T-helper 1 cell treated with Interleukin-12 subunit alpha and Interleukin-12 subunit beta and Interleukin-4 antibody, amounts not matched to agents 30 μg/mL and 1 μg/mL, for 36 hours (primary cell): Measurements from ENCODE around the gene PAQR6.
"Not testable (repeated sequence)": the region's sequence is repeated elsewhere in the genome, so short reads cannot be mapped to it uniquely, and the experiment has no call there.

Source experiments
- H3K27ac Mint-ChIP-seq: one replicate; pipeline ENCODE4 v1.8.0; 2021; ENCODE audit warnings: mild to moderate bottlenecking, mixed read lengths
- H3K27me3 Mint-ChIP-seq: one replicate; pipeline ENCODE4 v1.8.0; 2021; ENCODE audit warnings: low read depth, mixed read lengths
- H3K36me3 Mint-ChIP-seq: one replicate; pipeline ENCODE4 v1.8.0; 2021; ENCODE audit warnings: low read depth, mixed read lengths
- H3K4me1 Mint-ChIP-seq: one replicate; pipeline ENCODE4 v1.8.0; 2021; ENCODE audit warnings: low read depth, mixed read lengths
- H3K4me3 Mint-ChIP-seq: one replicate; pipeline ENCODE4 v1.8.0; 2021; ENCODE audit warnings: mild to moderate bottlenecking, moderate library complexity, mixed read lengths
- H3K9me3 Mint-ChIP-seq: one replicate; pipeline ENCODE4 v1.8.0; 2021; ENCODE audit warnings: mixed read lengths

PAQR6 gene

DNA sequence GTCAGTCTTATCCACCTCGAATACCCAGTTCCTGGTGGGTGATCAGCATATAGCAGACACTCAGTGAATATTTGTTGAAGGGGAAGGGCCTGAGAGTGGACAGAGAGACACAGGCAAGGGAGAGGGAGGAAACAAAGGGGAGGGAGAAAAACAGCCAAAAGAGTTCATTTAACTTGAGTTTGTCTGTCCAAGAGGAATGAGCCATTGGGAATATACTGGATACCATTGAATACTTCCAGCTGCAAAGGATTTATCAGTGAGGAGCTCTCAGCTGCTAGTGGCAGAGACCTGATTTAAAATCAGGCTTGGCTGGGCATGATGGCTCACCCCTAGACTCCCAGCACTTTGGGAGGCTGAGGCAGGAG lies 17.4 kb downstream of the PAQR6 start:
- peaks cover 23% of the 10 kb centered on the region for H3K36me3 Mint-ChIP-seq
- H3K27ac Mint-ChIP-seq: no peak overlapping the region
- no peaks in the 10 kb centered on the region for H3K9me3 Mint-ChIP-seq
- H3K4me3 Mint-ChIP-seq: no peak overlapping the region
- H3K27me3 Mint-ChIP-seq: no peaks in the 10 kb centered on the region
- H3K4me1 Mint-ChIP-seq: peaks cover 15% of the 10 kb centered on the region

DNA sequence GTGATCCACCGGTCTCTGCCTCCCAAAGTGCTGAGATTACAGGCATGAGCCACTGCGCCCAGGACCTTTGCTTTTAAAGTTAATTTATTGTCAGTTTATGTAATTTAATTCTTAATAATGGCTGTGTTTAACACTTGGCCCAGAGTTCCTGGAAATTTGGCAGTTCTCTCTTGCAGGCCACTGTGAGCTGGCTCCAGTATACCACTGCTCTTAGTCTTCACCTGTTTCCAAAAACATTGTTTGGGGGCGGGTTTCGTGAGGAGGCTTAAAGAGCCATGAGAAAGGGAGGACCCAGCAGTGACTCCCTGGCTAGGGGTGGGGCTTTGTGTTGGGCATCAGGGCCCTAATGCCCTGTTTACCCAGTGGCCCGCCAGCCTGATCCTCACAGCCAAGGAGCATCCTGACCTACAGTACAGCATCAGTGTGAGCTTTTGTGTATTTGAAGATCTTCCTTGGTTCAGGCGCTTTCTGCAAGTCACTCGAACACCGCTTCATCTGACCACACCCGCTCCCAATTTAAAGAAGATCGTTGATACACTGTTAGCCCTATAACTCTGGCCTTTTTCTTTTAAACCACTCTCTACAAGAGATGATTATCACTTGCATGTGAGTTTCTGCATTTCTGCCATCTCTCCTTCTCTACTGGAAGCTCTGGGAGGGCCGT lies 17.9 kb downstream of the PAQR6 start:
- Mint-ChIP-seq H3K4me3 (no peak overlapping the region), H3K36me3 (peaks cover 25% of the 10 kb centered on the region), H3K4me1 (peaks cover 17% of the 10 kb centered on the region), H3K27ac (no peak overlapping the region), H3K27me3 (no peaks in the 10 kb centered on the region), H3K9me3 (no peaks in the 10 kb centered on the region)

DNA sequence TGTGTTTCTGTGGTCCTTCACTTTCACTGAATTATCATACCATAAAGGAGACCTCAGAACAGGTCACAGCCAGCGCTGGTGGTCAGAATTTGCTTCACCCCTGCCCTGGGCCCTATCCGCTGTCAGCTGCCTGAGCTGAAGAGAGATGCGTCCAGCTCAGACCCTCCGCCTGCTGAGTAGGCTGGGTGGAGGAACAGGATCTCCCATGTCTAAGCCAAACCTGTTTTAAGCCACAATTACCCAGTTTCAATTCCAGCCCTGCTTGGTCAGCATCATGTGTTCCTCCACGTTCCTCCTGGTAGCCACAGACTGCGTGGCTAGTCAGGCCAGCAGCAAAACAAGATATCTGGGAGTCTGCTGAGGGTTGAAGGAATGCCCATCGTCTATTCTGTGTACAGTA lies 19.4 kb downstream of the PAQR6 start:
- Mint-ChIP-seq H3K27ac (no peak overlapping the region), H3K36me3 (peaks cover 23% of the 10 kb centered on the region), H3K4me1 (peaks cover 20% of the 10 kb centered on the region), H3K27me3 (no peaks in the 10 kb centered on the region), H3K9me3 (no peaks in the 10 kb centered on the region), H3K4me3 (no peak overlapping the region)

DNA sequence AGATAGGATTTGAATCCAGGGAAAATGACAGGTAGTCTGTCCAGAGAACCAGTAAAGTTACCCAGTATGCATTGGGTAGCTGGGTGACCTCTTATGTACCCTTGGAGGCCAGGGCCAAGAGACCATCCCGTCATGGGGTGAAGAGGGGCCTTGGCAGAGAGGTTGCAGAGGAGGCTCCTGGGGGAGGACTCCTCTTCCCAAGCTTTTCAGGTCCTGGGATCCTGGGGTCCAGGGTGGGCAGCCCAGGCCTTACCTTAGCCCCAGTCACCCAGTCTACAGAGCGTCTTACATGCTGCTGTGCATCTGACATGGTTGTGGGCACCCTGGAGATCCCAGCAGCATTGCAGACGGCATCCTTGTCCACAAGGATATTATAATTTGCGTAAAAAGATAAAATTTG lies 21.1 kb downstream of the PAQR6 start:
- Mint-ChIP-seq H3K27ac (peak overlapping the region; percentile 60), H3K4me3 (no peak overlapping the region), H3K9me3 (no peaks in the 10 kb centered on the region), H3K27me3 (no peaks in the 10 kb centered on the region), H3K4me1 (peaks cover 37% of the 10 kb centered on the region), H3K36me3 (peaks cover 33% of the 10 kb centered on the region)

DNA sequence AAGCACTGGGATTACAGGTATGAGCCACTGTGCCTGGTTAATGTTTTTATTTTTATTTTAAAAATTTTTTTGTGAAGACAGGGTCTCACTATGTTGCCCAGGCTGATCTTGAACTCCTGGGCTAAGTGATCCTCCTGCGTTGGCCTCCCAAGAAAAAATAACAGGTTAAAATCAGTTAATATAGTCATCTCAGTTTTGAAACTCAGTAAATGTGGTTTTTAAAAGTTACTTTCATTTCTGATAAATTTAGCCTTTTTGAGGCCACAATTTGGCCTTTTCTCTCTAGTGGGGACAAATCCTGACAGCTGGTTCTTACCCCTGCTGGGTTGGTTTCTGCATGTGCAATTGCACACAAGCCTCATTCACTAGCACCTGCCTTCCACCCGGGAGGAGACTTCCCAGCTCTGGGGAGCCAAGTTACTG lies 21.7 kb downstream of the PAQR6 start:
- Mint-ChIP-seq H3K27me3 (no peaks in the 10 kb centered on the region), H3K27ac (peak overlapping the region; percentile 60), H3K4me1 (peaks cover 43% of the 10 kb centered on the region), H3K36me3 (peaks cover 40% of the 10 kb centered on the region), H3K9me3 (no peaks in the 10 kb centered on the region), H3K4me3 (no peak overlapping the region)

DNA sequence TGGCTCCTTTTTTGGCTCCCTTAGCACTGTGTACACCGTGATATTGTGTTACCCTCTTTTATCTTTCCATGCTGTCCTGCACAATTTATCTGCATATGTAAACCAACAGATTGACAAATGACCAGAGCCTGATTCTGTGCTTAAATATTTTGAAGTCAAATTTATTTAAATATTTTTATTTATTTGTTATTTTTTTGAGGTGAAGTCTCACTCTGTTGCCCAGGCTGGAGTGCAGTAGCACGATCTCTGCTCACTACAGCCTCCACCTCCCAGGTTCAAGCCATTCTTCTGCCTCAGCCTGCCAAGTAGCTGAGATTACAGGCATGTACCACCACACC lies 22.2 kb downstream of the PAQR6 start:
- peak overlapping the region; percentile 18 for H3K4me3 Mint-ChIP-seq

DNA sequence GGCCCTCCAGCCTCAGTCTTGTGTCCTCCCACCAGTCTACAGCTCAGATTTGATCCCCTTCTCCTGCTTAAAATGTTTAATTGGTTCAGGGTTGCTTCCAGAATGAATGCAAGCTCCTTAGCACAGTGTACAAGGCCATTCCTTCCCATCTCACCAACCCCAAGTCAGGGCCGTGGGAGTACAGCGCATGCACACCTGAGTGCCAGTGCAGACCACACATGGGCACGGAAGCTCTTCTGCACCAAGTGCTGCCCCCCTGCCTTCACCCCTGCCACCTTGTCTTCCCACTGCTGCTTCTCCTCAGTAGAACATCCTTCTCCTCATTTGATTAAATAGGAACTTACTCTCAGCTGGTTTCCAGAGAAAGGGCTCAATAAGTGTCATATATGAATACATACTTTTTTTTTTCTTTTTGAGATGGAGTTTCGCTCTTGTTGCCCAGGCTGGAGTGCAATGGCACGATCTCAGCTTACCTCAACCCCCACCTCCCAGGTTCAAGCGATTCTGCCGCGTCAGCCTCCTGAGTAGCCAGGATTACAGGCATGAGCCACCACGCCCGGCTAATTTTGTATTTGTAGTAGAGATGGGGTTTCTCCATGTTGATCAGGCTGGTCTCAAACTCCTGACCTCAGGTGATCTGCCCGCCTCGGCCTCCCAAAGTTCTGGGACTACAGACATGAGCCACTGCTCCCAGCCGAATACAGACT lies 25.7 kb downstream of the PAQR6 start:
- Mint-ChIP-seq H3K4me3 (peak overlapping the region; percentile 3), H3K27me3 (no peaks in the 10 kb centered on the region), H3K9me3 (peaks cover 3% of the 10 kb centered on the region), H3K27ac (peak overlapping the region; percentile 96), H3K4me1 (peaks cover 60% of the 10 kb centered on the region), H3K36me3 (peaks cover 51% of the 10 kb centered on the region)

More for the DNA sequence above, 22.2 kb downstream of the PAQR6 start:
- Mint-ChIP-seq H3K4me1 (peaks cover 46% of the 10 kb centered on the region), H3K9me3 (no peaks in the 10 kb centered on the region), H3K27me3 (no peaks in the 10 kb centered on the region), H3K36me3 (peaks cover 43% of the 10 kb centered on the region), H3K27ac (peak overlapping the region; percentile 76)

DNA sequence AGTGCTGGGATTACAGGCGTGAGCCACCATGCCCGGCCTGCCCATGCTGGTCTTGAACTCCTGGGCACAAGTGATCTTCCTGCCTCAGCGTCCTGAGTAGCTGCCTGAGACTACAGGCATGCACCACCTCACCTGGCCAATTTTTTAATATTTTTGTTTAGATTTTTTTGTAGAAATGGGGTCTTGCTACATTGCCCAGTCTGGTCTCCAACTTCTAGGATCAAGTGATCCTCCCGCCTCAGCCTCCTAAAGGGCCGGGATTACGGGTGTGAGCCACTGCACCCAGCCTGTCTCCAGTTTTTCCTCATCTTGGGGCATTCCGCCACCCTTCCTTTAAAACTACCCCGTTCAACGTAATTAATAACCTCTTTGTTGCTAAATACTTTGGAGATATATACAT lies 27.6 kb downstream of the PAQR6 start:
- Mint-ChIP-seq H3K9me3 (peaks cover 3% of the 10 kb centered on the region), H3K27me3 (no peaks in the 10 kb centered on the region), H3K36me3 (peaks cover 47% of the 10 kb centered on the region), H3K4me3 (no peak overlapping the region), H3K4me1 (peaks cover 50% of the 10 kb centered on the region), H3K27ac (peak overlapping the region; percentile 80)

DNA sequence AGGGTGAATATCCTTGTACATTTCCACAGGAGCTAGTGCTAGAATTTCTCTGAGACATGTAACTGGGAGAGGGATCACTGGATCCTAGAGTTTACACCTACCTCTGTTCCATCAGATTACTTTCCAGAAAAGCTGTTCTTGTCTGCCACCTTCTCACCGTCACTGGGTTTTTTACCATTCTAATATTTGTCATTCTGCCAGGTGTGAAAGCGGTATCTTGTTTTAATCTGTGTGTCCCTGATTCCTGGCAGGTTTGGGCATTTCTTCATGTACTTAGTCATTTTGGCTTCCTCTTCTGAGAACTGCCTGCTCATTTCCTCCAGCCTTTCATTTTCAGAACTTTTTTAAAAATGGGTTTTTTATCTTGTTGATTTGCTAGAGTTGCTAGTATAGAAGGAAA lies 30.0 kb downstream of the PAQR6 start:
- Mint-ChIP-seq H3K36me3 (peaks cover 48% of the 10 kb centered on the region), H3K27ac (peak overlapping the region; percentile 92), H3K4me3 (peak overlapping the region; percentile 74), H3K4me1 (peaks cover 54% of the 10 kb centered on the region), H3K27me3 (no peaks in the 10 kb centered on the region), H3K9me3 (peaks cover 3% of the 10 kb centered on the region)

DNA sequence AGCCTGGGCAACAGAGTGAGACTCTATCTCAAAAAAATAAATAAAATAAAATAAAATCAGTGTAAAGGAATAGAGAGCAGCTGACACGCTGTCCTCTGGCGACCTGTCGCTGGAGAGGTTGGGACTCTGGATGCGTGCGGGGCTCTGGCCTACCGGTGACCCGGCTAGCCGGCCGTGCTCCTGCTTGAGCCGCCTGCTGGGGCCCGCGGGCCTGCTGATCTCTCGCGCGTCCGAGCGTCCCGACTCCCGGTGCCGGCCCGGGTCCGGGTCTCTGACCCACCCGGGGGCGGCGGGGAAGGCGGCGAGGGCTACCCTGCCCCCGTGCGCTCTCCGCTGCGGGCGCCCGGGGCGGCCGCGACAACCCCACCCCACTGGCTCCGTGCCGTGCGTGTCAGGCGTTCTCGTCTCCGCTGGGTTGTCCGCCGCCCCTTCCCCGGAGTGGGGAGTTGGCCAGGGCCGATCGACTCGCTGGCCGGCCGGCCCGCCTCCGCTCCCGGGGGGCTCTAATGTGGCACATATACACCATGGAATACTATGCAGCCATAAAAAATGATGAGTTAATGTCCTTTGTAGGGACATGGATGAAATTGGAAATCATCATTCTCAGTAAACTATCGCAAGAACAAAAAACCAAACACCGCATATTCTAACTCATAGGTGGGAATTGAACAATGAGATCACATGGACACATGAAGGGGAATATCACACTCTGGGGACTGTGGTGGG lies 31.3 kb downstream of the PAQR6 start:
- not testable (repeated sequence) for H3K9me3 Mint-ChIP-seq, H3K27me3 Mint-ChIP-seq, H3K4me3 Mint-ChIP-seq
- peaks cover 52% of the 10 kb centered on the region for H3K4me1 Mint-ChIP-seq
- H3K27ac Mint-ChIP-seq: peak overlapping the region; percentile 92
- H3K36me3 Mint-ChIP-seq: peaks cover 50% of the 10 kb centered on the region

DNA sequence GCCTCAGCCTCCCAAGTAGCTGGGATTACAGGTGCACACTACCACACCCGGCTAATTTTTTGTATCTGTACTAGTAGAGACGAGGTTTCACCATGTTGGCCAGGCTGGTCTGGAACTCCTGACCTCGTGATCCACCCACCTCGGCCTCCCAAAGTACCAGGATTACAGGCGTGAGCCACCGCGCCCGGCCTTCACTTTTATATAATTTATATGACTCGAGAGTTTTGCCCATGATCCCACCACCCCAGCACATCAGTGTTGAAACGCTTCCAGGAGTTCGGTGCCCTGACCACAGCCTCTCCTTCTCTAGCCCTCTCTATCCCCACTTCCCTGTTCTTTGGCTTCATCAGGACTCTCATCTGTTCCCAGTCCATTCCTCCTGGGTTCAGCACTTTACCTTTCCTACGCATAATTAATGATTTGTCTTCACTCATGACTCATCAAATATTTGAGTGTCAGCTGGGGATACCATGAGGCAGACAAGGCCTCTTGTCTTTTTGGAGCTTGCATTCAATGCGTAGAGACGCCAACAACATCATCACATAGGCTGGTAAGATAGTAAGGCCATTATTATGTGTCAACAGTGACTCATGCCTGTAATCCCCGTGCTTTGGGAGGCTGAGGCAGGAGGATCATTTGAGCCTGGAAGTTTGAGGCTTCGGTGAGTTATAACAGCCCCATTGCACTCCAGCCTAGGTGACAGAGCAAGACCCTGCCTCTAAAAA lies 33.7 kb downstream of the PAQR6 start:
- Mint-ChIP-seq H3K4me3 (peak overlapping the region; percentile 89), H3K27ac (peak overlapping the region; percentile 96), H3K4me1 (peaks cover 41% of the 10 kb centered on the region), H3K27me3 (no peaks in the 10 kb centered on the region), H3K9me3 (peaks cover 1% of the 10 kb centered on the region), H3K36me3 (peaks cover 34% of the 10 kb centered on the region)

DNA sequence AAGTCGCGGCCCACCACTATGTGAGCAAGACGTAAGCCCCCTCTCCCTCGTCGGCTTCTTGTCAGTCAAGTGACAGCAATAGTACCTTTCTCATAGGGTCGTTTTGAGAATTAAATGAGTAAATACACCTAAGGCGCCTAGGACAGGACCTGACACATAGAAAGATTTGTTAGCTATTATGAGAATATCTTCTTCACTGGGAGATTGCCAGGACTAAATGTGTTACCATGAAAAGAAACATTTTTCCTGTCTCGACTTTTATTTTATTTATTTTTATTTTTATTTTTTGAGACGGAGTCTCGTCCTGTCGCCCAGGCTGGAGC lies 34.3 kb downstream of the PAQR6 start:
- H3K4me1 Mint-ChIP-seq: peaks cover 40% of the 10 kb centered on the region
- H3K9me3 Mint-ChIP-seq: no peaks in the 10 kb centered on the region
- H3K36me3 Mint-ChIP-seq: peaks cover 37% of the 10 kb centered on the region
- peak overlapping the region; percentile 89 for H3K4me3 Mint-ChIP-seq
- H3K27me3 Mint-ChIP-seq: no peaks in the 10 kb centered on the region
- peak overlapping the region; percentile 95 for H3K27ac Mint-ChIP-seq

DNA sequence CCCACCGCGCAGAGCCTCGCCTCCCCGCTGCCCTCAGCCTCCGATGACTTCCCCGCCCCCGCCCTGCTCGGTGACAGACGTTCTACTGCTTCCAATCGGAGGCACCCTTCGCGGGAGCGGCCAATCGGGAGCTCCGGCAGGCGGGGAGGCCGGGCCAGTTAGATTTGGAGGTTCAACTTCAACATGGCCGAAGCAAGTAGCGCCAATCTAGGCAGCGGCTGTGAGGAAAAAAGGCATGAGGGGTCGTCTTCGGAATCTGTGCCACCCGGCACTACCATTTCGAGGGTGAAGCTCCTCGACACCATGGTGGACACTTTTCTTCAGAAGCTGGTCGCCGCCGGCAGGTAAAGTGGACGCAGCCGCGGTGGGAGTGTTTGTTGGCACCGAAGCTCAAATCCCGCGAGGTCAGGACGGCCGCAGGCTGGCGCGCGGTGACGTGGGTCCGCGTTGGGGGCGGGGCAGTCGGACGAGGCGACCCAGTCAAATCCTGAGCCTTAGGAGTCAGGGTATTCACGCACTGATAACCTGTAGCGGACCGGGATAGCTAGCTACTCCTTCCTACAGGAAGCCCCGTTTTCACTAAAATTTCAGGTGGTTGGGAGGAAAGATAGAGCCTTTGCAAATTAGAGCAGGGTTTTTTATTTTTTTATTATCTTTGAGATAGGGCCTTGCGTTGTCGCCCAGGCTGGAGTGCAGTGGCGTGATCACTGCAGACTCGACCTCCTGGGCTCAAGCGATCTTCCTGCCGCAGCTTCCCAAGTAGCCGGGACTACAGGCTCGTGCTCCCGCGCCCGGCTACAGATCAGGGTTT lies 34.8 kb downstream of the PAQR6 start, which contains the start of gene PMF1:
Gene PMF1, plus strand, starts transcription at position 175 of the 811 bp plus-strand sequence. Its CDS starts 9 bp downstream, at position 184.
- Mint-ChIP-seq H3K4me3 (peak within 1 kb of the TSS; percentile 89), H3K9me3 (no peaks in the 10 kb centered on the region), H3K27me3 (no peaks in the 10 kb centered on the region), H3K4me1 (peaks cover 36% of the 10 kb centered on the region), H3K27ac (peak within 1 kb of the TSS; percentile 96), H3K36me3 (peaks cover 37% of the 10 kb centered on the region)

DNA sequence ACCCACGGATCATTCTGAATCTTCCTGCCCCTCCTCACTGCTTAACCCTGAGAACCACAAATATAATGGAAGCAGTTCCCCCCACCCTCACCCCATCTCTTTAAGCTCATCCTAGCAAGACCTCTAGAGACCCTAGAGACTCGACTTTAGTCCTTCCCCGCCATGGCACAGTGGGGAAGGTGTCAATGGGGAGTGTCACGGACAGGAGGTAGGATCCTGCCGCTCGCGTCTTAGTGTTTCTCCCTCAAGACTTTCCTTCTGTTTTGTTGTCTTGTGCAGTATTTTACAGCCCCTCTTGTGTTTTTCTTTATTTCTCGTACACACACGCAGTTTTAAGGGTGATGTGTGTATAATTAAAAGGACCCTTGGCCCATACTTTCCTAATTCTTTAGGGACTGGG lies 35.7 kb downstream of the PAQR6 start:
- Mint-ChIP-seq H3K9me3 (no peaks in the 10 kb centered on the region), H3K36me3 (peaks cover 39% of the 10 kb centered on the region), H3K27ac (peak overlapping the region; percentile 95), H3K4me3 (peak overlapping the region; percentile 89), H3K27me3 (no peaks in the 10 kb centered on the region), H3K4me1 (peaks cover 31% of the 10 kb centered on the region)
